Right hindlimb (tissue), 1 donor: ENCODE results near the gene NLRX1.
"Not testable (repeated sequence)": the region's sequence is repeated elsewhere in the genome, so short reads cannot be mapped to it uniquely, and the experiment has no call there.

Source experiments
- DNase-seq: peaks from one replicate; pipeline ENCODE4 v3.0.0-alpha.2; 2018

The NLRX1 gene, protein sequence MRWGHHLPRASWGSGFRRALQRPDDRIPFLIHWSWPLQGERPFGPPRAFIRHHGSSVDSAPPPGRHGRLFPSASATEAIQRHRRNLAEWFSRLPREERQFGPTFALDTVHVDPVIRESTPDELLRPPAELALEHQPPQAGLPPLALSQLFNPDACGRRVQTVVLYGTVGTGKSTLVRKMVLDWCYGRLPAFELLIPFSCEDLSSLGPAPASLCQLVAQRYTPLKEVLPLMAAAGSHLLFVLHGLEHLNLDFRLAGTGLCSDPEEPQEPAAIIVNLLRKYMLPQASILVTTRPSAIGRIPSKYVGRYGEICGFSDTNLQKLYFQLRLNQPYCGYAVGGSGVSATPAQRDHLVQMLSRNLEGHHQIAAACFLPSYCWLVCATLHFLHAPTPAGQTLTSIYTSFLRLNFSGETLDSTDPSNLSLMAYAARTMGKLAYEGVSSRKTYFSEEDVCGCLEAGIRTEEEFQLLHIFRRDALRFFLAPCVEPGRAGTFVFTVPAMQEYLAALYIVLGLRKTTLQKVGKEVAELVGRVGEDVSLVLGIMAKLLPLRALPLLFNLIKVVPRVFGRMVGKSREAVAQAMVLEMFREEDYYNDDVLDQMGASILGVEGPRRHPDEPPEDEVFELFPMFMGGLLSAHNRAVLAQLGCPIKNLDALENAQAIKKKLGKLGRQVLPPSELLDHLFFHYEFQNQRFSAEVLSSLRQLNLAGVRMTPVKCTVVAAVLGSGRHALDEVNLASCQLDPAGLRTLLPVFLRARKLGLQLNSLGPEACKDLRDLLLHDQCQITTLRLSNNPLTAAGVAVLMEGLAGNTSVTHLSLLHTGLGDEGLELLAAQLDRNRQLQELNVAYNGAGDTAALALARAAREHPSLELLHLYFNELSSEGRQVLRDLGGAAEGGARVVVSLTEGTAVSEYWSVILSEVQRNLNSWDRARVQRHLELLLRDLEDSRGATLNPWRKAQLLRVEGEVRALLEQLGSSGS

DNA sequence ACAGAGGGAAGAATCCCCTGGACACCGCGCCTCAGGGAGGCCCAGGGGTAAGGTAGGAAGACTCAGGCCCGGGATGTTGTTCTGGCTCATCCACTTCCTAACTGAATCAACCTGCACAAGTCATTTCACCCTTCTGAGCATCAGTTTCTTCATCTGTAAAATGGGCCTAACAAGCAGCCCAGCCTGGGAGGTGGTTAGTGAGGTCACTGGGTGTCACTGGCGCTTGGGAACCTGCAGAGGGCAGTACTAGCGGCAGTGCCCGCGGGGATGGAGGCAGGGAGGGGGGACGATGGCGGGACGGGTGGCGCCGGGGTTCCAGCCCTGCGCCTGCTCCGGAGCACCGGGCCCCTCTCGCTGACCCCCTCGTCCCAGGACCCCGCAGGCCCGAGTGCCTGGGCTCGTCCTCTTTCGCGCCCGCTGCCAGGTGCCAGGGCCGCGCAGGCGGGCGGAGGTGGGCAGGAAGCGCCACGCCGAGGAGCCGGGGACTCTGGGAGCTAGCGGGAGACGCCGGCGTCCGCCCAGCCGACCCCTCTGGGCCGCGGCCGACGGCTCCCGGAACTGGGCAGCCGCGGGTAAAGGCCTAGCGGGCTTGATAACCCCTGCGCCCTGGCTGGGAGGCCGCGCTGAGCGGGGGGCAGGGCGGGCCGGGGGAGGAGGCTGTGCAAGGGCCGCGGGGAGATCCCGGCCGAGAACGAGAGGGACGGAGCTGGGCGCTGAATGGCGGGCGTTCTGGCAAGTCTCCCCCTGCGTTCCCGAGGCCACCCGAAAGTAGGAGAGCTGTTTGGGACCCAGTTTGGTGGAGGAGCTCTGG is at the start of gene NLRX1:
NLRX1 (plus strand) TSS at position 255 of the 811 bp plus-strand sequence. CDS start 2,679 bp downstream, outside the sequence.
- peak; percentile 89 for DNase-seq

DNA sequence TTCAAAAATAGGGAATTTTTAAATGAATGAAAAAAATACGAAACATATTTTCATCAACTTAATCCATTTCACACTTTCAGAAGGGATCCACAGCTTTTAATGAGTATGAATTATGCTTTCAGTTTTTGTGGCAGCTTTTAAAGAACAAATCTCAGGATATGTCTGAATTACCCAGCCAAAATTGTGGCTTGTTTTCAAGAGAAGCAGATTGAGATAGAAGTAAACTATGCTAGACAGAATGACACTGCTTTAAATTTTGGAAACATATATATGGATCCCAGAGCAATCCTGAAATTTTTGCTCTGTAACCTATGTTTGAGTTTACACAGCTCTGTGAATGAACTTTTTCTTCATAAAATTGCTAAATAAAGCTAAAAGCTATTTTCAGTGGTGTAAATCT is 49.6 kb upstream of the NLRX1 start:
- DNase-seq = no peak

DNA sequence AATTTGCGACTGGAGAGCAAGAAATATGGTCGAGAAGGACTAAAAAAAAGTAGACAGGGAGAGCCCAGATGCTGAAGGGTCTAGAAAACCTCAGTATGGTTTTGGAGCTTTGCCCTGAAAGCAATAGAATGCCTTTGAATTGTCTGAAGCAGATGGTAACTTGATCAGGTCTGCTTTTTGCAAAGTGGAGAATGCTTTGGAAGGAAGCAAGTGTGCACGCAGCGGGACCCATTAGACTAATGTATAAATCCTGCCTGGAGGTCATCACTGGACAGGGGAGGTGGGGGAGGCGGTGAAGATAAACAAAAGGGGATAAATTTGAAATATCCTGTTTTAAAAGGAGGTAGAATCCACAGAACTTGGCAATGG is 47.9 kb upstream of the NLRX1 start:
- peak; percentile 50 for DNase-seq

GRCh38 chr11:119121008-119121810 is 47.3 kb upstream of the NLRX1 start, which contains the start of gene HINFP:
HINFP (plus strand) TSS chr11:119121580; CDS start chr11:119126945, 5,365 bp downstream.
- peak; percentile 100 for DNase-seq

- DNase-seq = no peak
Observed at GRCh38 chr11:119121811-119122124, 46.8 kb upstream of the NLRX1 start.

DNA sequence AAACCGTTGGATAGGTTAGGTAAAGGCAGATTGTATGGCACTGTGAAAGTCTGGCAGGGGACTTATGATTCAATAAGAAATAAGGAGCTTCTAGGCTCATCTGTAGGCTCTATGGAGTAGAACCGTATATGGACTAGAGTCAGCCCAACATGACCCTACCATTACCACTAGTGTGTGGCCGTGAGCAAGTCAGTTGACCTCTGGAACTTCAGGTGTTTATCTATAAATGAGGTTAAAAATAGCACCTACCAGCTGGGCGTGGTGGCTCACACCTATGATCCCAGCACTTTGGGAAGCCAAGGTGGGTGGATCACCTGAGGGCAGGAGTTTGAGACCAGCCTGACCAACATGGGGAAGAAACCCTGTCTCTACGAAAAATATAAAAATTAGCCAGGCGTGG is 42.7 kb upstream of the NLRX1 start:
- no peak for DNase-seq

- no peak for DNase-seq
Observed at GRCh38 chr11:119126675-119127268, 41.8 kb upstream of the NLRX1 start.

DNA sequence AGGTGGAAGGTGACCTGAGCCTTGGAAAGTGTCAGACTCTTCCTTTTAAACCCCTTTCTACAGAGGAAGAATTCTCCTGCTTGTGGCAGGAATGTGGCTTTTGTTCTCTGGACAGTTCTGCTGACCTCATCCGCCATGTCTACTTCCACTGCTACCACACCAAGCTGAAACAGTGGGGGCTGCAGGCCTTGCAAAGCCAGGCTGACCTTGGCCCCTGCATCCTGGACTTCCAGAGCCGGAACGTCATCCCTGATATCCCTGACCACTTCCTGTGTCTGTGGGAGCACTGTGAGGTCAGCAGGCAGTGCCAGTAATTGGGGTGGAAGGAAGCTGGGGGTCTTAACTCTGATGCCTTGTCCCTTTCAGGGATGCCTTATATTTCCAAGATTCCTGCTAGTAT is 37.9 kb upstream of the NLRX1 start:
- DNase-seq = no peak

DNA sequence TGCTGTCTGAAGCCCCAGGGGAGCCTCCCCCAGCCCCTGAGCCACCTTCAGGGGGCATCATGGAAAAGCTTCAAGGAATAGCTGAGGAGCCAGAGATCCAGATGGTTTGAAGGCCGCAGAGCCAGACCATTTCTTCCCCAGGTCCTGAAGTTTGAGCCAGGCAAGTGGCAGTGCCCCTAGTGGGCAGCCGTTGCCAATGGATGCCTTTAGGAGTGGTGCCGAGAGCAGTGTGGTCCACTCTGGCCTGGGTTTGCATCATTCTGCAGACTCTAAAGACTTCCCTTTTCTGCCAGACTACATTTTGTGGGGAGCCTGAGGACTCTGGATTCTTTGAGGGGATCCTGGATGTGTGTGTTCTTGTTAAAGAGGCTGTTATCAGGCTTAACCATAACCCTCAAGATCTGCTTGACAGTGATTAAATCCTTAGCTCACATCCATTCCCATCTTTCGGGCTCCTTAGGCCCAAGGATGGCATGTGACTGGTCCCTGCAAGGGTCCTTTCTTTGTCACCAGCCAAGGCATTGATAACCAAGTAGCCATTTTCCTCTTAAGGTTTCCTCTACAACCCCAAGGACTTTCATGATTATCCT is 34.0 kb upstream of the NLRX1 start:
- DNase-seq = no peak

- DNase-seq = not testable (repeated sequence)
Observed at GRCh38 chr11:119139276-119139675, 29.2 kb upstream of the NLRX1 start.

- DNase-seq = peak; percentile 73
Observed at GRCh38 chr11:119144825-119145486, 23.6 kb upstream of the NLRX1 start.

DNA sequence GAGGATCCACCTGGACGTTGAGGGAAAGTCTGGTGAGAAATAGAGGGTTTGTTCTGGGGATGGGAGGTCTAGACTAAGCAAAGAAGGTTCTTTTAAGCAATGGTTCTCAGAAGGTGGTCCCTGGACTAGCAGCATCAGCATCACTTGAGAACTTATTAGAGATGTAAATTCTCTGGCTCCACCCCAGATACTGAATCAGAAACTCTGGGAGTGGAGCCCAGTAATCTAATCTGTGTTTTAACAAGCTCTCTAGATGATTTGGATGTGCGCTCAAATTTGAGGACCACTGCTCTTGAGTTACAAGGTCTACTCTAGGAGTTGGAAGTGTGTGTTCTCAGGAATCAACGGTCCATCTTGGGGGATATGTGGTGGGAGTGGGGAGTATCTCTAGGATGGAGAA is 23.0 kb upstream of the NLRX1 start:
- no peak for DNase-seq

DNA sequence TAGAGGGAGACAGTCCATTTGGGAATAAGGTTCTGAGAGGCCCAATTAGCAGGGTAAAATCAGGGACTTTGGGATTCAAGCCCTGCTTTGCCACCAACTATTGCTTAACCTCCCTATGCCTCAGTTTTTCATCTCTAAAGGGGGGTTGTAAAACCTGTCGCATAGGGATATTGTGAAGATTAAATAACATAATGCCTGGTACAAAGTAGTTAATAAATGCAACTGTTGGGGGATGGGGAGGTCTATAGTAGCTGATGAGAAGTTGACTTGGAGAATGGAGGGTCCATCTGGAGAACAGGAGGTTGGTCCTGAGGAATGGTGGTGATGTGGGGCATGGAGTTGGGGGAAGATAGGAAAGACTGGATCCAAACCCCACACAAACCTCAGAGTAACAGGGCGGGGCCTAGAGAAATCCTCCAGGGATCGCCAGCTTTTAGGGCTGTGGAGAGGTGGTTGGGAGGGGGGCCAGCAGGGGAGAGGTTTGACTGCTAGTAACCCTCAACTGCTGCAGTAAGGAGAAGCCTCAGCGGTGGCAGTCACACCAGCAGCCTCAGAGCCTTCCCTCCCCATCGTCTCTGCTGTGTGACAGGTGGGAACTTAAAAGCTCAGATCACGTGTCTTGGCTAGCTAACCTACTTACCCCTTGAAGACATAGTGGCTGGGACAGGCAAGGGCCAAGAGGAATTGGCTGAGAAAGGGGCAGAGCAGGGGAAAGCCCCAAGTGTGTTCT is 20.8 kb upstream of the NLRX1 start:
- DNase-seq = no peak

DNA sequence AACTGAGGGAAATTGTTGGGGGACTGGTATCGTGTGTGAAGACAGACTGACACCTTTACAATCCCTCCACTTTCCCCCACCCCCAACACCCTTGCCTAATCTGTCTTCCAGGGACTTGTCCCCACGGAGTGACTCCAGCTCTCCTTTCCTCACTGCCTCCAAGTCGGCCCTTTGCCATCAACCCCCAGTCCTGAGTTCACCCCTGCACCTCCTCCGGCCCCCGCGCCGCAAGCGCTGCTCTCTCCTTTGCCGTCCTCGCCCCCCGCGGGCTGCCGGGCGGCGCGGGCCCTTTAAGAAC is 19.9 kb upstream of the NLRX1 start:
- DNase-seq = no peak

DNA sequence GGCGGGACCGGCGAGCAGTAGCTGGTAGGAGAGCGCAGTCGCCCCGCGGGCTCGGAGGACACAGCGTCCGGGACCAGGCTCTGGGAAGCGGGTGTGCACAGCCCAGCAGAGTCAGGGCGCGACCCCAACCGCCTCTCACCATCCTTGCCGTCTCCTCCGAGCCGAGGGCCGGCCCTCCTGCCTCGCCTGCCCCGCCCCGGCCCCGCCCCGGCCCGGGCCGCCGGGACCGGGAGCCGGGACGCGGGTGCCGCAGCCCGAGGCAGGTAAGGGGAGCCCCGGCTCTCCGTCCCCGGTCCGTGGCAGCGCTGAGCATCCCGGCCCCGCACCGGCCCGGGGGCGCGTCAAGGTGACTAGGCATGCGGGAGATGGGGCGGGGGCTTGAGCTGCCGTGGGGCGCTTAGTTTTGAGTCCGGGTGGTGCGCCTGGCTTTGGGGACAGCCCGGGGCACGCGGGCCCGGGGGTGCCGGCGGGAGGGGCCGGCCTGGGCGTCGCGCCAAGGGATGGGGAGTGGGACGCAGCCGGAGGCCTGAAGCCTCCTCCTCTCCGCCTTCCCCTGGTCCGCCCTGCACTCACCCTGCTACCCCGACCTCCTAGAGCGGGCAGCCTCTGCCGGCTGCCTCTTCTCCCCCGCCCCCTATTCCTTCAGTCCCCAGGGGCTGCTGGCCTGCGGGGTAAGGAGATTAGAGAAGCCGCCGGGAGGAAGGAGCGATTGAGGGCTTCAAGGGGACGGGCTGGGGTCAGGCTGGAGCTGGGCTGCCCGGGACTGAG is 19.3 kb upstream of the NLRX1 start, which contains the start of gene ABCG4:
ABCG4 (plus strand) TSS at position 35 of the 768 bp plus-strand sequence. CDS start 914 bp downstream, outside the sequence.
- no peak for DNase-seq

DNA sequence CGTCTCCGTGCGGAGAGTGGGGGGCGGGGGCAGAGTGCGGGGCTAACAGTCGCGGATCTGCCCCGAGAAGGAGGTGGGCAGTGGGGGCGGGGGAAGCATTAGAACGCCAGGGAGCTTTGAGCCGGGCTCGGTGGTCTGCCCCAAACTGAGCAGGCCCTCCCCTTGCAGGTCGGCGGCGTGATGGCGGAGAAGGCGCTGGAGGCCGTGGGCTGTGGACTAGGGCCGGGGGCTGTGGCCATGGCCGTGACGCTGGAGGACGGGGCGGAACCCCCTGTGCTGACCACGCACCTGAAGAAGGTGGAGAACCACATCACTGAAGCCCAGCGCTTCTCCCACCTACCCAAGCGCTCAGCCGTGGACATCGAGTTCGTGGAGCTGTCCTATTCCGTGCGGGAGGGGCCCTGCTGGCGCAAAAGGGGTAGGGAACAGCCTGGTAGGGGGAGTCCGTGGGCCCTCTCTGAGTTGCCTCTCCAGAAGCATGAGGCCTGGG is 18.7 kb upstream of the NLRX1 start:
- DNase-seq = no peak

GRCh38 chr11:119152043-119152442 is 16.5 kb upstream of the NLRX1 start:
- no peak for DNase-seq

- no peak for DNase-seq
Observed at GRCh38 chr11:119152604-119153003, 15.9 kb upstream of the NLRX1 start.
